ENCODE data around the gene PEX6.

PEX6 gene

GRCh38 chr6:43019152-43019551 is 40.2 kb upstream of the PEX6 start:
- no peaks in the 10 kb centered on the region for H3F3A ChIP-seq (ENCODE audit: low read depth)

DNA sequence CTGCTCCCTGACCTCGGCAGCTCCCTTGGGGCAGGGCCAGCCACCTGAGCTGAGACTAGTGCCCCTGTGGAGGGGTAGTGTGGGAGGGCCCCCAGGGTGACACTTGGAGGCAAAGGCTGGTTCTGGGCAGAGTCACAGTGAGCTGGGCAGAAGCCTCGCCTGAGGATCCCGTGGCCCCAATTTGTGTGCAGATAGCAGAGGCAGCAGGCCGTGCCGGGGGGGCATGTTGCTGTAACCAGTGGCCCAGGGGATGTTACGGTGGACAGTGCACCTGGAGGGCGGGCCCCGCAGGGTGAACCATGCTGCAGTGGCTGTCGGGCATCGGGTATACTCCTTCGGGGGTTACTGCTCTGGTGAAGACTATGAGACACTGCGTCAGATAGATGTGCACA is 38.0 kb upstream of the PEX6 start:
- peak overlapping the region; percentile 56 for H3K4me2 ChIP-seq (ENCODE audit: low read depth, low read length, poor library complexity, severe bottlenecking)
- H3K36me3 ChIP-seq (ENCODE audit: insufficient read depth, low read length), result peaks cover 13% of the 10 kb centered on the region; the same call in 1 of the 2 replicates

More at GRCh38 chr6:43019152-43019551, 40.2 kb upstream of the PEX6 start:
- Histone ChIP-seq H3K4me2 (ENCODE audit: low read depth, low read length, poor library complexity, severe bottlenecking) (no peak overlapping the region), H3K27me3 (ENCODE audit: insufficient read depth, low read length, poor library complexity, severe bottlenecking) (no peaks in the 10 kb centered on the region), H3K9ac (ENCODE audit: low read depth, low read length, poor library complexity, severe bottlenecking) (no peak overlapping the region), H3K4me1 (ENCODE audit: insufficient read depth, low read length, poor library complexity, severe bottlenecking) (peaks cover 42% of the 10 kb centered on the region), H4K20me1 (ENCODE audit: insufficient read depth, low read length, poor library complexity, severe bottlenecking) (peaks cover 18% of the 10 kb centered on the region), H3K9me3 (ENCODE audit: insufficient read depth, low read depth, low read length) (no peaks in the 10 kb centered on the region), H3K36me3 (ENCODE audit: insufficient read depth, low read length) (peaks cover 9% of the 10 kb centered on the region; the same call in 1 of the 2 replicates), H3K9me2 (replicated peaks; ENCODE audit: low read depth, low read length) (no peaks in the 10 kb centered on the region), H2AFZ (ENCODE audit: low read length) (no peak overlapping the region), H3K79me2 (ENCODE audit: insufficient read depth, low read length) (peaks cover 71% of the 10 kb centered on the region), H3K4me3 (ENCODE audit: low read length, poor library complexity, severe bottlenecking) (no peak overlapping the region)
- TF ChIP-seq CTCF (conservative IDR thresholded peaks at IDR 0.05; ENCODE audit: low read length) (no peak), EZH2phosphoT487 (IDR thresholded peaks at IDR 0.05; ENCODE audit: borderline replicate concordance) (no peak)

DNA sequence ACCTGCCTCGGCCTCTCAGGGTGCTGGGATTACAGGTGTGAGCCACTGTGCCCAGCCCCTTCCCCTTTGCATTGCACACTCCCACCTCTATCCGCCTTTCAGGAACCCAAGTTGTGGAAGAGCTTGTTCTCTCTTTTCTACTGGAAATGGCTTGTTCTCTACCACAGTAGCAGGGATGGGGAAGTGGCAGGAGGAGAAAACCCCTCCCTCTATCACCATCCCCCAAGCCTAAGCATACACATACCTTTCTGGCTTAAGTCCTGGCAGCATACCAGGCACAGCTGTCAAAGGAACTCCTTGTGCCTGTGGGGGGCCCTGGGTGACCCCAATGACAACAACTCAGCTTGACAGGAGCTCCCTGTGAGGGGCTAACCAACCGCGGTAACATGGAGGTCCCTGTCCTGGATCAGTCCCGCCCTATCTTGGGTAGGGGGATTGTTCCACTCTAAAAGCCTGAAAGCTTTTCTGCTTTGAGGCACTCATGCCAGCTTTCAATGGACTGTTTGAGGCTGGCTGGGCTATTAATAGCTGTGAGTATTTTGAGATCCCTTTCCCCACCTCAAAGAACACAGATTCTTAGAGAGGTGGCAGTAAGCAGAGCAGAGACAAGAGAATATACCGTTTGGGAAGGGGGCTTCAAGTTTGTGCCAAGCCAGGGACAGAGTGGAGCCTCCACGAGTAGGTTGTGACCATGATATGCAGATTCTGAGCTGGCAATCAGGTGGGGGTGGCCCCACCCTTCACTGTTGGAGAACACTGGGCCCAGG is 37.4 kb upstream of the PEX6 start:
- no peaks in the 10 kb centered on the region for H3K27me3 ChIP-seq (ENCODE audit: insufficient read depth, low read length, poor library complexity, severe bottlenecking)
- no peaks in the 10 kb centered on the region for H3K9me2 ChIP-seq (replicated peaks; ENCODE audit: low read depth, low read length)
- H3K36me3 ChIP-seq (ENCODE audit: insufficient read depth, low read length), result peaks cover 19% of the 10 kb centered on the region; the same call in 1 of the 2 replicates
- peaks cover 42% of the 10 kb centered on the region for H3K4me1 ChIP-seq (ENCODE audit: insufficient read depth, low read length, poor library complexity, severe bottlenecking)
- peak overlapping the region; percentile 32 for H3K9ac ChIP-seq (ENCODE audit: low read depth, low read length, poor library complexity, severe bottlenecking)
- H4K20me1 ChIP-seq (ENCODE audit: insufficient read depth, low read length, poor library complexity, severe bottlenecking), result no peaks in the 10 kb centered on the region
- H3K4me3 ChIP-seq (ENCODE audit: low read length, poor library complexity, severe bottlenecking), result peak overlapping the region; percentile 35
- no peaks in the 10 kb centered on the region for H3F3A ChIP-seq (ENCODE audit: low read depth)
- H3K4me2 ChIP-seq (ENCODE audit: low read depth, low read length, poor library complexity, severe bottlenecking), result peak overlapping the region; percentile 56
- no peaks in the 10 kb centered on the region for H3K9me3 ChIP-seq (ENCODE audit: insufficient read depth, low read depth, low read length)
- TF ChIP-seq EZH2phosphoT487 (IDR thresholded peaks at IDR 0.05; ENCODE audit: borderline replicate concordance) (no peak), CTCF (conservative IDR thresholded peaks at IDR 0.05; ENCODE audit: low read length) (no peak)
- H3K79me2 ChIP-seq (ENCODE audit: insufficient read depth, low read length), result peaks cover 62% of the 10 kb centered on the region
- no peak overlapping the region for H2AFZ ChIP-seq (ENCODE audit: low read length)

More for the DNA sequence above, 38.0 kb upstream of the PEX6 start:
- peaks cover 42% of the 10 kb centered on the region for H3K4me1 ChIP-seq (ENCODE audit: insufficient read depth, low read length, poor library complexity, severe bottlenecking)
- H3K9me2 ChIP-seq (replicated peaks; ENCODE audit: low read depth, low read length), result no peaks in the 10 kb centered on the region
- peak overlapping the region; percentile 32 for H3K9ac ChIP-seq (ENCODE audit: low read depth, low read length, poor library complexity, severe bottlenecking)
- peak overlapping the region; percentile 35 for H3K4me3 ChIP-seq (ENCODE audit: low read length, poor library complexity, severe bottlenecking)
- no peaks in the 10 kb centered on the region for H4K20me1 ChIP-seq (ENCODE audit: insufficient read depth, low read length, poor library complexity, severe bottlenecking)
- no peaks in the 10 kb centered on the region for H3K27me3 ChIP-seq (ENCODE audit: insufficient read depth, low read length, poor library complexity, severe bottlenecking)
- H3K9me3 ChIP-seq (ENCODE audit: insufficient read depth, low read depth, low read length), result no peaks in the 10 kb centered on the region
- peaks cover 64% of the 10 kb centered on the region for H3K79me2 ChIP-seq (ENCODE audit: insufficient read depth, low read length)
- no peaks in the 10 kb centered on the region for H3F3A ChIP-seq (ENCODE audit: low read depth)
- no peak overlapping the region for H2AFZ ChIP-seq (ENCODE audit: low read length)
- TF ChIP-seq EZH2phosphoT487 (IDR thresholded peaks at IDR 0.05; ENCODE audit: borderline replicate concordance), result no peak
- TF ChIP-seq CTCF (conservative IDR thresholded peaks at IDR 0.05; ENCODE audit: low read length), result no peak

Measured in Loucy (cell line).